CD4-positive, alpha-beta T cell treated with Interleukin-15 for 1 hour (primary cell): ENCODE data around the gene NRL.
"Not testable (repeated sequence)": the region's sequence is repeated elsewhere in the genome, so short reads cannot be mapped to it uniquely, and the experiment has no call there.

Experiments
- DNase-seq: peaks from one replicate; pipeline ENCODE4 v3.0.0-alpha.2; 2020

Gene NRL

DNA sequence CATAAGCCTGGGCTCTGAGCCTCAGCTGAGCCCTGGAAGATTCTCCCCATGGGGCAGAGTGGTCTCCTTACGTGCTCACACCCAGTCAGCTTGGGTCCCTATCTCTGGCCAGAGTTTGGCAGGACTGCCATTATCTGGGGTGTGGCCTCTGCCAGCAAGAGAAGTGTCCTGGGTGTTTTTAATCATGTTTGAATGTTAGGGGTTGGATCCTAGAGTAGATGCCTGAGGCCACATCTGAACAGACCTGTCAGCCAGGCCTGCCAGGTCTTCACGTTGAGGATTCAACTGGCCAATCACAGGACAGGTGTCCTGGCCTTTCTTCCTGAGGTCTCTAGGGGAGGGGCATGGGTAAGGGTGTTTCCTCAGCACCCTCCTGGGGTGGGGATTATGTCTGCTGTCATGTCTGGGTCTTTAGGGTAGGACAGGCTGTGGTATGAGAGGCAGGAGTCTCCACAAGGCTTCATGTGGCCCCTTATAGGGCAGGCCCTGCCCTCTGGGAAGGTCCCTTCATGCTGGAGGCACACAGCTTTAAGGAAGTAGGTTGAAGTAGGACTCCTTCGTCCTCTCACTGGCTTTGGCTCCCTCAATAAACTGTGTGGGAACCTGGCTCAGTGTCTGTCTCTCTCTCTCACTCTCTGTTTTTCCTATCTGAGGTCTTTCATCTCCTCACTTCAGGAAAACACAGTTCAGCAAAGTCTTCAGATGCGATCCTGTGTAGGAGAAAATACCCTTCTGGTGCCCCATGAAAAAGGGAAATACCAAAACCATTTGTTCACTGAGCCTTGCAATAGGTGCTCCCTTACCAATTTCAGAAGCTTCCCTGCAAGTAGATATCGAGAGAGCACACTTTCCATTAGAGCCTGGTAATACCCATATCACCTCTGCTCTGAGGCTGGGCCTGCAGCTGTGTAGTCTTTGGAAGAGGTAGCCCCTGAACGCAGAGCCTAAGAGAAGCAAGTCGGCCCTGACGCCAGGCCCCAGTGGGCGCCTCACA is 9.0 kb upstream of the NRL start:
- peak; percentile 20 for DNase-seq

DNA sequence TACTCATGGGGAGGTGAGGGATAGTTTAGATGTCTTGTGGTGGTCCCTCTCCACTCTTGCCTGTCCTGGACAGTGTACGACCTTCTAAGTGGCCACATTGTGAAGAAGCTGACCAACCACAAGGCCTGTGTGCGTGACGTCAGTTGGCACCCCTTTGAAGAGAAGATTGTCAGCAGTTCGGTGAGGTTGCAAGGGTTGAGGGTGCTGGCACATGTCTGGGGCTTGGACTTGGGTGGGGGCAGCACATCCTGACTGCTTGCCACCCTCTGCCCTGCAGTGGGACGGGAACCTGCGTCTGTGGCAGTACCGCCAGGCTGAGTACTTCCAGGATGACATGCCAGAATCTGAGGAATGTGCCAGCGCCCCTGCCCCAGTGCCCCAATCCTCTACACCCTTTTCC is 8.1 kb upstream of the NRL start:
- DNase-seq = no peak

DNA sequence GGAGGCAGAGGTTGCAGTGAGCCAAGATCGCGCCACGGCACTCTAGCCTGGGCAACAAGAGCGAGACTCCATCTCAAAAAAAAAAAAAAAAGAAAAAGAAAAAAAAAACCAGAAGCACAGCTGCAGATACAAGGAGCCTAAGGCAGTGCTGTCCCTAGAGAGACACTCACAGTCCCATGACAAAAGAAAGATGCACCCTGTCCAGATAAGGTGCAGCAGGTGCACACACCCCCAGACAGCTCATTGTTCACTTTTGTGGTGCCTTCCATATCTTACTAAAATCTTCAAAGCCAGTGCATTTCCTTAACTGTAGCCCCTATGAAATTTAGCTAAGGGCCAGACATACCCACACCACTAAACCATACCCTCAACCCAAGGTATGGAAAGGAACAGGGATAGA is 7.7 kb upstream of the NRL start:
- DNase-seq = no peak

DNA sequence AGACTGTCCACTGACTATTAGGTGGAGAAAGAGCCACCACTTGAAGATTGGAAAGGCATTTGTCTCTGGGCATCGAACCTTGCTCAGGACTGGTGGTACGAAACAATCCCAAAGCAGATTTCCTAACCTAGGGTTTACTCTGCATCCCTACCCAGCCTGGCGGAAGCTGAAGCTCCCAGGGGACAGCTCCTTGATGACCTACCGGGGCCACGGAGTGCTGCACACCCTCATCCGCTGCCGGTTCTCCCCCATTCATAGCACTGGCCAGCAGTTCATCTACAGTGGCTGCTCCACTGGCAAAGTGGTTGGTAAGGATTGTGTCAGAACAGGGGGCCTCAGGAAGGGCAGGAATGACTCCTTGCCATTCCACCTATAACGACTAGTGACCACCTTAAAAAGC is 6.5 kb upstream of the NRL start:
- DNase-seq = no peak

DNA sequence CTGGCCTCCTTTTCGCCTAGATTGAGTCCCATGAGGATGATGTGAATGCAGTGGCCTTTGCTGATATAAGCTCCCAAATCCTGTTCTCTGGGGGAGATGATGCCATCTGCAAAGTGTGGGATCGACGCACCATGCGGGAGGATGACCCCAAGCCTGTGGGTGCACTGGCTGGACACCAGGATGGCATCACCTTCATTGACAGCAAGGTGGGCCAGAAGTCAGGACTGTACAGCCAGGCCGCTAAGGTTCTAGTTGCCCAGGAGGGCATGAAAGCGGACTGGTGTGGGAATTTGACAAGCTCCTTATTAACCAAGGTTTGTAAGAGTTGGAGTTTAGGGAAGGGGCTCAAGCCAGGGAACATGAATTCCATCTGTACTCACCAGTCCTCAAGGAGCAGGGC is 4.9 kb upstream of the NRL start:
- no peak for DNase-seq

DNA sequence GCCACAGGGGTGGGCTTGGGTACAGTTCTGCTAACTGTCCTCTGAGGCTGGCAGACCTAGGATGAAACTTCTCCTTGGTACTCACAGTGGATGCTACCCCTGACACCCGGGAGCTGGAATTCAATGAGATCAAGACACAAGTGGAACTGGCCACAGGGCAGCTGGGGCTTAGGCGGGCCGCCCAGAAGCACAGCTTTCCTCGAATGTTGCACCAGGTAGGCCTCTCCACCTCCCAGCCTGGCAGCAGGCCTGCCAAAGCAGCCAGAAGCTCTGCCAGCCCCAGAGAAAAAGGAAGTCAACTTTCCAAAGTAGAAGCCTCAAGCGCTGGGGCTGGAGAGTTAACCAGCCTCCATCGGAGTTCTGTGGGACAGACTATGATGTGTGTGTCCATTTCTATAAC is 2.4 kb upstream of the NRL start:
- DNase-seq = no peak

DNA sequence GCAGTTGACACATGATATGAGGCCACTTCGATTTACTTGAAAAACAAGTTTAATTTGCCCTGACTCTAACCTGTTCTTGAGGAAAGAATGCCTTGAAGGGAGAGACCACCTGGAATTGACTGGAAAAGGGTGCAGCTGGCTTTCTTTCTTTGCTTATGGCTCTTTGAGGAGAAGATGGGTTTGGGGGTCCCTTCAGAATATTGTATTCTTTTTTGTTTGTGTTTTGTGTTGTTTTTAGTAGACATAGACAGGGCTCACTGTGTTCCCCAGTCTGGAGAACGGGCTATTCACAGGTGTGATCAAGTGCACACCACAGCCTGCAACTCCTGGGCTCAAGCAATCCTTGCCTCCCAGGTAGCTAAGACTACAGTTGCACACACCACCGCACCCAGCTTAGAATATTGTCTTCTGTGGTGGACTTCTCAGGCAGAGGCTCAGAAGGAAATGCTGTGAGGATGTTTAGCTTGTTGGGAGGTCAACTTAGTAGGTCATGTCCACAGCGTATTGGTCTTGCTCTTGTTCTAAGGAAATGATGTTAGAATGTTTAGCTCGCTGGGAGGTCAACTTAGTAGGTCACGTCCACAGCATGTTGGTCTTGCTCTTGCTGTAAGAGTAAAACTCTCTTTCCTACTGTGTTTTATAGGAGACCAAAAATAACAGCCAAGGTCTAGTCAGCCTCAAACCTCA is 1.5 kb upstream of the NRL start:
- DNase-seq = no peak

DNA sequence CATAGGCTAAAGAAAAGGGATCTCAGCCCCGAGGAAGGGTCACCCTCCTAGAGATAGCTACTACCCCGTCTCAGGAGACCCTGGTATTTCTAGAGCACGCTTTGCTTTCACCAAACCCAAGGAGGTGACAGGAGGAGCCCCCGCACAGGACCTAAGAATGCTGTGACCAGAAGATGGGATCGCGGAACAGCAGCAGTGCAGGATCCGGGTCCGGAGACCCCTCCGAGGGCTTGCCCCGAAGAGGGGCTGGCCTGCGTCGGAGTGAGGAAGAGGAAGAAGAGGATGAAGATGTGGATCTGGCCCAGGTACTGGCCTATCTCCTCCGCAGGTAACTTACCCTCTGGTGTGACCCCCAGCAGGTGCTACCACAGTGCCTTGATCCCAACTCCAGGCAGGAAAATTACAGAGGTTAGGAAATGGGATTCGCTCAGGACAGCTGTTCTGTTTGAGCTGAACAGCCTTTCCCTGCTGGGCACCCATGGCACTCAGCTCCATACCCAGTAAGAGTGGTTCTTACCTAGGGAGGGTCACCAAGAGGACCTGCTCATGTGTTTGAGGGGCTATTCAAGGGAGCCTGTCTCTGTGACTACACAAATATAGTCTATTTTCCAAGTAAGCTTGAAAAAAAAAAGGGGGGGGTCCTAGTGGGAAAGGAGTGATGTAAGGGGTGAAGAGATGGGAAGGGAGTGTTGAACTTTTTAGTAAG is 826 bp upstream of the NRL start:
- no peak for DNase-seq

DNA sequence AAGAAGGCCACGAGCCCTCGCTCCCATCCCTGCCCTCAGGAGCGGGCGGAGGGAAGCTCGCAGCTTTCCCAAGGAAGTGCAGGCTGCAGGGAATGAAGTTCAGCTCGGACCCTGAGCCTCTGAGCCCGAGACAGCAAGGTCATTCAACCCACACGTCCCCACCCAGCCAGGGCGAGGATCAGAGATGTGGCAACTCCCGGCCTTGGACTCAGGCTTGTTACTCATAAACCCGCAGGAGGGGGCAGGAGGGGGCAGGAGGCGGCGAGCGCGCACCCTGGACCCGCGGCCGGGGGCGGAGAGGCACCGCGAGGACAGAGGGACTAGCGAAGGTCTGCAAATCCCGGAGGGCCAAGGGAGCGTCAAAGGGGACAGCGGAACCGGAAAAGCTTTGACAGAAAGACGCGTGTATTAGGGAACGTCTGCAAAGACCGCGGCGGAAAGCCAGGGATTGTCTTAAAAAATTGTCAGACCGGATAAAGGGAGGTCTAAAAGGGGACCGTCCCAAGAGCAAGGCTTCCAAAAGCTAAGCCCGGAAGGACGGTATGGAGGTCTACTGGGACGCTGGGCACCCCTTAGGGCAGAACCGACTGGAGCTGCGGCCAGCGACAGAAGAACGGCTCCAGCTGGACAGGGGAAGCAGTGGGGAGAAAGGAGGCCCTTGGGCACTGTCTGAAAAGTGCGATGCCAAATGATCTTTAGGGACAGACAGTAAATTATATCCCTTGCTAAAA is 783 bp downstream of the NRL start:
- DNase-seq = peak; percentile 83

DNA sequence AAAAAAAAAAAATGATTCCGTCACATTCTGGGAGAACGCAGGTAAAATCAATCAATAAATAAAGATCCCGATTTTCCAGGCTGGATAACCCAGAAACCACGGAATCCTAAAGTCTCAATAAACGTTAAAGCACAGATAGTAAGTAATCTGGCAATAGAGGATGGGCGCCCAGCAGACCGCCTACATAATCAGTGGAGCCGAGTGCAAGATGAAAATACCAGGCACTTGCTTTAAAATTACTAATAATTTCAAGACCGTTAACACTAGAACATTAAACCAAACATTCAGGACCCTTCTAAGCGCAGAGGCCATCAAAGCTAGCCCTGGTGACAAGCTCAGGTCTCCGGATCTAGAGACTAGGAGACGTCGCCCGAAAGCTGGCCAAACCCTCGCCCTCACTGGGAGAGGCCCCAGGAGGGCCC is 1.4 kb downstream of the NRL start:
- no peak for DNase-seq

DNA sequence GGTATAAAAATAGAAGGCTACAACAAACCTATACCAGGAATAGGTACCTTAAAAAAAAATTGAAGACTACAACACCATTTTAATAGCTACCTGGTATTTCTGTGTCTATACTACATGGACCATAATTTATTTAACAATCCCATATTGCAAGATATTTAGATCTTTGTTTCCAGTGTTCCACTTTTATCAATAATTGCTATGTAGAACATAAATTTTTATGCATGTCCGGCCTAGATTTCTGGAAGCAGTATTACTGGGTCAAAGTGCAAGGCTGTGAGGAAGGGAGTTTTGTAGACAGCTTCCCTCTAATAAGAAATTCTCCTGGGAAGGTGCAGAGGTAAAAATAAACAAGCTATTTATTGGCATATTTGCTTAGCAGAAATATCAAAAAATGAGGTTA is 4.2 kb downstream of the NRL start:
- no peak for DNase-seq

DNA sequence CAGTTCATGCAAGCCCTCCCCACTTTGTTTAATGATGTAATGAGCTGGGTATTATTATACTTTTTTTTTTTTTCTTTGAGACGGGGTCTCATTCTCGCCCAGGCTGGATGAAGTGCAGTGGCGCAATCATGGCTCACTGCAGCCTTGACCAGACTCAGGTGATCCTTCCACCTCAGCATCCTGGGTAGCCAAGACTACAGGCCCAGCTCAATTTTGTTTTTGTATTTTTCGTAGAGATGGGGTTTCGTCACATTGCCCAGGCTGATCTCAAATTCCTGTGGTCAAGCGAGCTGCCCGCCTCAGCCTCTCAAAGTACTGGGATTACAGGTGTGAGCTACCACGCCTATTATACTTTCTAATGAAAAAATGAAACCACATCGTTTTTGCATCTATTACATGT is 4.7 kb downstream of the NRL start:
- no peak for DNase-seq

DNA sequence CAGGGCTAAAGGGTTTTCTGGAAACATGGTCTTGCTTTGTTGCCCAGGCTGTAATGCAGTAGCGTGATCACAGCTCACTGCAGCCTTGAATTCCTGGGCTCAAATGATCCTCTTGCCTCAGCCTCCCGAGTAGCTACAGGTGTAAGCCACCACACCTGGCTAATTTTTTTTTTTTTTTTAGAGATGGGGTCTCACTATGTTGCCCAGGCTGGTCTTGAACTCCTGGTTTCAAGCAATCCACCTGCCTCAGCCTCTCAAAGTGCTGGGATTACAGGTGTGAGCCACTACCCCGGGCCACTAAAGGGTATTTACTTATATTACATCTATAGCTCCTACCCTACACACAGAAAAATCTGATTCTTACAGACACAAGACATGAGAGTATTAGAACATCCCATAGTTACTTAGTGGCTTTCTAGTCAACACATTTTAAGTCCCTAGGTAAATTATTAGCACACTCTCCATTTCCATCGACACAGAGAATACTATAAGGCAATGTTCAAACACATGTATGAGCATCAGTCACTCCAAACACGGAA is 6.3 kb downstream of the NRL start:
- no peak for DNase-seq

DNA sequence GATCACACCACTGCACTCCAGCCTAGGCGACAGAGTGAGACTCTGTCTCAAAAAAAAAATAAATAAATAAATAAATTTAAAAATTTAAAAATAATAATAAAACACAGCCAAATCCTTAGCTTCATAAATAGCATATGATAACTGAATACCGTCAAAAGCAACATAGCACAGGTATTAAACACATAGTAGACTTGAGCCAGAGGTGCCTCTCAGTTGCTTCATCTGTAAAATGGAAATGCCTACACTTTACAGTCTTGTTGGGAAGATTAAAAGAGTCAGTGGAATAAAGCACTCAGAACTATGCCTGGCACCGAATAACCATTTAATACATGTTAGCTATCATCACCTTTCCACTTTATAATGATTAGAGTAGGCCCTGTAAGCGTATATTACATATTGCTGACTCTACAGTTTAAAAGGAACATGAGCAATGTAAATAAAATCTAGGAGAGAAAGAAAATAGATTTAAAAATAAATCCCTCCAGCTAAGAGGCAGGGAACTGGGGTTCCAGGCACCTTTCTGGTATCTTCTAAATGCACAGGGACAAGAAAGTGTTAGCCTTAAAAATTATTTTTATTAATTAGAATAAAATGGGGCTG is 8.0 kb downstream of the NRL start:
- DNase-seq = no peak

DNA sequence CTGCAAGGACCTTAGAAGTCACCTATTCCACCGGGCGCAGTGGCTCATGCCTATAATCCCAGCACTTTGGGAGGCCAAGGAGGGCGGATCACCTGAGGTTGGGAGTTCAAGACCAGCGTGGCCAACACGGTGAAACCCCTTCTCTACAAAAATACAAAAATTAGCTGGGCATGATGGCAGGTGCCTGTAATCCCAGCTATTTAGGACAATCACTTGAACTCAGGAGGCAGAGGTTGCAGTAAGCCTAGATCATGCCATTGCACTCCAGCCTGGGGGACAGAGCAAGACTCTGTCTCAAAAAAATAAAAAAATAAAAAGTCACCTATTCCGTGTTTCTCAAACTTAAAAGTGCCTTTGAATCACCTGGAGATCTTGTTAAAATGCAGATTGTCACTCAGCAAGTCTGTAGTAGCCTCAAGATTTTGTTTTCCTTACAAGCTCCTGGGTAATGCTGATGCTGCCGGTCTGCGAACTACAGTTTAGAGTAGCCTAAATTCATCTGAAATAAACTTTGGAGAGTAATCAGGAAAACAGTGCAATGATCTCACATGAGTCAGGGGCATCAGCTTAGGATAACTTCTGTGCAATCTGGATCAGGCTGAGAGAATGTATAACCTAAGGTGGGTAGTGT is 9.0 kb downstream of the NRL start:
- not testable (repeated sequence) for DNase-seq

DNA sequence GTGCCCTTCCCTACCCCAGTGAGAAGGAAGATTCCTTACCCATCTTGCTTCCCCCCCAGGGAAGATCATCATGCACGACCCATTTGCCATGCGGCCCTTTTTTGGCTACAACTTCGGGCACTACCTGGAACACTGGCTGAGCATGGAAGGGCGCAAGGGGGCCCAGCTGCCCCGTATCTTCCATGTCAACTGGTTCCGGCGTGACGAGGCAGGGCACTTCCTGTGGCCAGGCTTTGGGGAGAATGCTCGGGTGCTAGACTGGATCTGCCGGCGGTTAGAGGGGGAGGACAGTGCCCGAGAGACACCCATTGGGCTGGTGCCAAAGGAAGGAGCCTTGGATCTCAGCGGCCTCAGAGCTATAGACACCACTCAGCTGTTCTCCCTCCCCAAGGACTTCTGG is 11.3 kb downstream of the NRL start:
- no peak for DNase-seq

DNA sequence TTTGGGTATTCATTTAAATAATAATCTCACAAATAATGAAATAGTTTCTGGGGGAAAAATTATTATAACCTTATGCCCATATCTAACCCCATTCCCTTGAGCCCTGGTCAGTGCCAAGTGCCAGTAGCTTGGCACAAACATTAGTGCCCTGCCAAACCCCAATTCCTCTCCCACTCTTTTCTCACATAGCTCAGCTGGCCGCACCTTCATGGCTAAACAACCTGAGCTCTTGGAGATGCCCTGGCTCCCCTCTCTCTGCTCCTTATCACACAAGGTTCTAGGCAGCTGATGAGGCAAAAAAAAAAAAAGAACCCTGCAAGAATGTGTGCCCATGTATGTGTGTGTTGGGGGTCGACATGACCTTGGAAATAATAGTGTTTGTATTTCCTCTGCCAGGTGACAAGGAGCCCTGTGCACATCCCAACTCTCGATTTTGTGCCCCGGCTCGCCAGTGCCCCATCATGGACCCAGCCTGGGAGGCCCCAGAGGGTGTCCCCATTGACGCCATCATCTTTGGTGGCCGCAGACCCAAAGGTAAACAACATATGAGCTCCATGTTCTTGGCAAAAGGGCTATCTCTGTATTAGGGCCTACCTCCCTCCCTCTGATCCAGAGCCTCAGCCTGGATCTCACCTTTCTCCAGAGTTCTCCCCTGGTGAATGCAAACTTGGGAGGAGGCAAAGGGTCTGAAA is 12.2 kb downstream of the NRL start:
- DNase-seq = no peak

DNA sequence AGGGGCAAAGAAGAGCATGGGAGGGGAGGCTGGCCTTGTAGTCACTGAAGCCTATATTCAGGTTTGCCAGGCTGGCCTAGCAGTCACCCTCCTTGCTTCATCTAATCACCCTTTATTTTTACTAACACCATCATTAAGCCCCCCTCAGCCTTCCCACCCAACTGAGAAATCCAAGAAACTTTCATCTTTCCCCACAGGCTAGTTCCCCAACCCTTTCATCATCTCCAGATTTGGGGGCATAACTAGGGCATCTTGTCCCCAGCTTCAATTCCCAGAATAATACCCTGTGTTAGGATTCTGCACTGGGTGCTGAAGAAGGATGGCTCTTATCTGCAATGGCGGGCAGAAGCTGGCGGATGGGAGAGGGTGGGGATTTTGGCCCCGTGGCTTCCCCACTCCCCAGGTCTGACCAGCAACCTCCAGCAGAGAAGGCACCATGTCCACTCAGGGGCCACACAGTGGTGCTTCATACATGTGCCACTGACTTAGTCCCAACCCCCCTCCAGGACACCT is 13.7 kb downstream of the NRL start:
- DNase-seq = no peak

DNA sequence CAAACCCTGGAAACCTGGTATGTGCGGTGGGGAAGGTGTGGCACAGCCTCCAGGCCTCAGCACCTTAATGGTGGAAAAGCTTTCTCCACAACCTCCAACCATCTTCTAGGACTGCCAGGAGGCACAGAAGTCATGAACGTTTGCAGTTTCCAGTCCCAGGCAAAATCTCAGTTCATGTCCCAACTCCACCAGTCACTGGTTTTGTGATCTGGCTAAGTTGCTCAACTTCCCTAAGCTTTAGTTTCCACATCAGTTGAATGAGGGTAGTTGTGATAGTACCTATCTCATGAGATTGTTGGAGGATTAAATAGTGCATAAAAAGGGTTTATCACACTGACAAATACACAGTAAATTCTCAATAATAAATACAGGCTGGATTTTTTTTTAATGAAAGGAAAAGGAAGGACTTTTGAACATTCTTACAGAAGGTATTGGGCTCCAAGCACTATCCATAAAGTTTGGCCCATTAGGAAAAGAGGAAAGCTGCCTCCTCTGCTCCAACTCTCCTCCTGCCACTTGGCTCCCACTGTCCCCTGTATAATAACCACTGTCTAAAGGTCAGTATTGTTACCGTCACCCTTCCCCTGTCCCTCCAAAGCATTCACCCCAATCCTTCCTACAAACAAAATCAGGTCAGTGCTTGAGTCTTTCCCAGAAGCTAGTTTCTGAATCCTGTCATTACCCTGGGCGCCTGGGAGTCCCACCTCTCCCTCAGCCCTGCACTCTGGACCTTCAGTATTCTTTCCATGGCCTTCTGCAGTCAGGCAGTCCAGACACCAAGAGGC is 14.4 kb downstream of the NRL start:
- DNase-seq = no peak
